HEK293 (cell line): ENCODE measurements around the gene STK11.
A peak's percentile ranks its signal among the peaks of the same experiment; 100 is the strongest.

ENCODE experiments used
- AEBP2 ChIP-seq: fragments of 450-650 bp; formaldehyde crosslinking; IDR thresholded peaks from 2 replicates; pipeline ENCODE4 v1.5.1; 2016; ENCODE audit warnings: missing biosample characterization, missing genetic modification characterization, borderline replicate concordance
- GLIS2 ChIP-seq: fragments of 450-650 bp; formaldehyde crosslinking; IDR thresholded peaks from 2 replicates; pipeline ENCODE4 v1.5.1; 2016; ENCODE audit warnings: missing biosample characterization, missing genetic modification characterization
- HOXA7 ChIP-seq: sonication (generic); formaldehyde crosslinking; IDR thresholded peaks from 2 replicates; pipeline ENCODE4 v1.8.1; 2022; ENCODE audit warnings: missing genetic modification reagents, borderline replicate concordance
- IKZF3 ChIP-seq: fragments of 450-650 bp; IDR thresholded peaks from 2 replicates; pipeline ENCODE4 v1.5.0; 2018; ENCODE audit warnings: missing biosample characterization, mild to moderate bottlenecking, missing genetic modification characterization, moderate library complexity
- KLF10 ChIP-seq: fragments of 450-650 bp; IDR thresholded peaks from 2 replicates; pipeline ENCODE4 v1.5.1; 2018; ENCODE audit warnings: missing biosample characterization, mild to moderate bottlenecking, missing genetic modification characterization
- KLF16 ChIP-seq: fragments of 450-650 bp; formaldehyde crosslinking; IDR thresholded peaks from 2 replicates; pipeline ENCODE4 v1.5.1; 2017; ENCODE audit warnings: missing biosample characterization, missing genetic modification characterization
- PRDM6 ChIP-seq: fragments of 450-650 bp; formaldehyde crosslinking; IDR thresholded peaks from 2 replicates; pipeline ENCODE4 v1.5.1; 2017; ENCODE audit warnings: missing biosample characterization, missing genetic modification characterization
- SCRT2 ChIP-seq: fragments of 450-650 bp; formaldehyde crosslinking; IDR thresholded peaks from 2 replicates; pipeline ENCODE4 v1.5.1; 2016; ENCODE audit warnings: missing biosample characterization, missing genetic modification characterization
- TCF7L2 ChIP-seq: IDR thresholded peaks from 2 replicates; pipeline ENCODE4 v1.6.1; 2011; ENCODE audit warnings: low read depth, mild to moderate bottlenecking, inconsistent platforms, low read length, moderate library complexity, borderline replicate concordance
- ZFP69B ChIP-seq: fragments of 450-650 bp; formaldehyde crosslinking; IDR thresholded peaks from 2 replicates; pipeline ENCODE4 v1.5.1; 2016; ENCODE audit warnings: missing biosample characterization, missing genetic modification characterization
- ZNF114 ChIP-seq: fragments of 450-650 bp; formaldehyde crosslinking; IDR thresholded peaks from 2 replicates; pipeline ENCODE4 v1.5.0; 2017; ENCODE audit warnings: missing biosample characterization, missing genetic modification characterization
- ZNF146 ChIP-seq: fragments of 450-650 bp; formaldehyde crosslinking; IDR thresholded peaks from 2 replicates; pipeline ENCODE4 v1.5.1; 2016; ENCODE audit warnings: missing biosample characterization, missing genetic modification characterization
- ZNF169 ChIP-seq: fragments of 450-650 bp; formaldehyde crosslinking; IDR thresholded peaks from 2 replicates; pipeline ENCODE4 v1.5.1; 2016; ENCODE audit warnings: missing biosample characterization, missing genetic modification characterization
- ZNF19 ChIP-seq: fragments of 450-650 bp; formaldehyde crosslinking; IDR thresholded peaks from 2 replicates; pipeline ENCODE4; 2016; ENCODE audit warnings: missing biosample characterization, missing genetic modification characterization, low read depth
- ZNF221 ChIP-seq: fragments of 450-650 bp; formaldehyde crosslinking; IDR thresholded peaks from 2 replicates; pipeline ENCODE4 v1.5.1; 2017; ENCODE audit warnings: missing biosample characterization, missing genetic modification characterization, borderline replicate concordance
- ZNF292 ChIP-seq: fragments of 450-650 bp; formaldehyde crosslinking; IDR thresholded peaks from 2 replicates; pipeline ENCODE4 v1.5.1; 2016; ENCODE audit warnings: low read depth, missing biosample characterization, missing genetic modification characterization, borderline replicate concordance
- ZNF324 ChIP-seq: fragments of 450-650 bp; formaldehyde crosslinking; IDR thresholded peaks from 2 replicates; pipeline ENCODE4 v1.5.1; 2016; ENCODE audit warnings: missing biosample characterization, missing genetic modification characterization
- ZNF341 ChIP-seq: fragments of 450-650 bp; formaldehyde crosslinking; IDR thresholded peaks from 2 replicates; pipeline ENCODE4; 2016; ENCODE audit warnings: low read depth, missing biosample characterization, missing genetic modification characterization
- ZNF48 ChIP-seq: fragments of 450-650 bp; formaldehyde crosslinking; IDR thresholded peaks from 2 replicates; pipeline ENCODE4 v1.5.1; 2016; ENCODE audit warnings: missing biosample characterization, missing genetic modification characterization
- ZNF510 ChIP-seq: fragments of 450-650 bp; formaldehyde crosslinking; IDR thresholded peaks from 2 replicates; pipeline ENCODE4 v1.5.1; 2018; ENCODE audit warnings: mild to moderate bottlenecking, missing genetic modification characterization, missing biosample characterization; ENCODE audit not compliant: insufficient replicate concordance
- ZNF571 ChIP-seq: fragments of 450-650 bp; formaldehyde crosslinking; IDR thresholded peaks from 2 replicates; pipeline ENCODE4 v1.5.0; 2017; ENCODE audit warnings: missing biosample characterization, missing genetic modification characterization
- ZNF585B ChIP-seq: fragments of 450-650 bp; formaldehyde crosslinking; IDR thresholded peaks from 2 replicates; pipeline ENCODE4 v1.5.1; 2016; ENCODE audit warnings: missing biosample characterization, missing genetic modification characterization
- ZNF600 ChIP-seq: fragments of 450-650 bp; formaldehyde crosslinking; IDR thresholded peaks from 2 replicates; pipeline ENCODE4 v1.5.1; 2016; ENCODE audit warnings: missing biosample characterization, missing genetic modification characterization
- ZNF610 ChIP-seq: fragments of 450-650 bp; formaldehyde crosslinking; IDR thresholded peaks from 2 replicates; pipeline ENCODE4 v1.5.1; 2016; ENCODE audit warnings: missing biosample characterization, missing genetic modification characterization, borderline replicate concordance
- ZNF658 ChIP-seq: fragments of 450-650 bp; formaldehyde crosslinking; IDR thresholded peaks from 2 replicates; pipeline ENCODE4; 2016; ENCODE audit warnings: missing biosample characterization, missing genetic modification characterization
- ZNF664 ChIP-seq: fragments of 450-650 bp; formaldehyde crosslinking; IDR thresholded peaks from 2 replicates; pipeline ENCODE4 v1.5.1; 2016; ENCODE audit warnings: missing biosample characterization, missing genetic modification characterization
- ZNF777 ChIP-seq: fragments of 450-650 bp; formaldehyde crosslinking; IDR thresholded peaks from 2 replicates; pipeline ENCODE4 v1.5.1; 2017; ENCODE audit warnings: missing biosample characterization, missing genetic modification characterization, borderline replicate concordance
- ZSCAN16 ChIP-seq: fragments of 450-650 bp; formaldehyde crosslinking; IDR thresholded peaks from 2 replicates; pipeline ENCODE4 v1.5.1; 2016; ENCODE audit warnings: missing biosample characterization, missing genetic modification characterization
- TF ChIP-seq, protein P1 (sequence below): fragments of 450-650 bp; formaldehyde crosslinking; IDR thresholded peaks from 2 replicates; pipeline ENCODE4 v1.5.1; 2016; ENCODE audit warnings: missing biosample characterization, missing genetic modification characterization
- TF ChIP-seq, protein P2 (sequence below): fragments of 450-650 bp; formaldehyde crosslinking; IDR thresholded peaks from 2 replicates; pipeline ENCODE4 v1.5.1; 2016; ENCODE audit warnings: missing biosample characterization, missing genetic modification characterization
- TF ChIP-seq, protein P3 (sequence below): fragments of 450-650 bp; formaldehyde crosslinking; IDR thresholded peaks from 2 replicates; pipeline ENCODE4; 2016; ENCODE audit warnings: missing biosample characterization, missing genetic modification characterization
- TF ChIP-seq, protein P4 (sequence below): fragments of 450-650 bp; formaldehyde crosslinking; IDR thresholded peaks from 2 replicates; pipeline ENCODE4 v1.5.1; 2016; ENCODE audit warnings: missing biosample characterization, missing genetic modification characterization

Gene STK11

GRCh38 chr19:1226522-1227303 is 21.1 kb downstream of the STK11 start (continued):
- TF ChIP-seq KLF10 (tag by site-specific recombination) = no peak
- no peak for TF ChIP-seq KLF16
- TF ChIP-seq ZSCAN16 = no peak
- no peak for TF ChIP-seq ZNF146 (tag by site-specific recombination)
- TF ChIP-seq GLIS2 (tag by site-specific recombination) = 0 out of 2 replicates have a peak, but pooled peaks have one; percentile 3
- no peak for TF ChIP-seq PRDM6
- no peak for TF ChIP-seq ZNF221 (tag by site-specific recombination)
- no peak for TF ChIP-seq ZNF664 (tag by site-specific recombination)
- no peak for TF ChIP-seq ZNF585B
- TF ChIP-seq SCRT2 (tag by site-specific recombination) = no peak
- no peak for TF ChIP-seq ZFP69B (tag by site-specific recombination)
- TF ChIP-seq ZNF510 (tag by site-specific recombination) = no peak
- no peak for TF ChIP-seq TCF7L2
- TF ChIP-seq ZNF292 (tag by site-specific recombination) = no peak
- no peak for TF ChIP-seq ZNF324 (tag by site-specific recombination)
- TF ChIP-seq, protein P1, sequence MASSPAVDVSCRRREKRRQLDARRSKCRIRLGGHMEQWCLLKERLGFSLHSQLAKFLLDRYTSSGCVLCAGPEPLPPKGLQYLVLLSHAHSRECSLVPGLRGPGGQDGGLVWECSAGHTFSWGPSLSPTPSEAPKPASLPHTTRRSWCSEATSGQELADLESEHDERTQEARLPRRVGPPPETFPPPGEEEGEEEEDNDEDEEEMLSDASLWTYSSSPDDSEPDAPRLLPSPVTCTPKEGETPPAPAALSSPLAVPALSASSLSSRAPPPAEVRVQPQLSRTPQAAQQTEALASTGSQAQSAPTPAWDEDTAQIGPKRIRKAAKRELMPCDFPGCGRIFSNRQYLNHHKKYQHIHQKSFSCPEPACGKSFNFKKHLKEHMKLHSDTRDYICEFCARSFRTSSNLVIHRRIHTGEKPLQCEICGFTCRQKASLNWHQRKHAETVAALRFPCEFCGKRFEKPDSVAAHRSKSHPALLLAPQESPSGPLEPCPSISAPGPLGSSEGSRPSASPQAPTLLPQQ (tag by site-specific recombination) = no peak
- no peak for TF ChIP-seq ZNF48
- no peak for TF ChIP-seq ZNF169 (tag by site-specific recombination)
- TF ChIP-seq ZNF19 (tag by site-specific recombination) = no peak
- no peak for TF ChIP-seq ZNF658 (tag by site-specific recombination)
- TF ChIP-seq, protein P2, sequence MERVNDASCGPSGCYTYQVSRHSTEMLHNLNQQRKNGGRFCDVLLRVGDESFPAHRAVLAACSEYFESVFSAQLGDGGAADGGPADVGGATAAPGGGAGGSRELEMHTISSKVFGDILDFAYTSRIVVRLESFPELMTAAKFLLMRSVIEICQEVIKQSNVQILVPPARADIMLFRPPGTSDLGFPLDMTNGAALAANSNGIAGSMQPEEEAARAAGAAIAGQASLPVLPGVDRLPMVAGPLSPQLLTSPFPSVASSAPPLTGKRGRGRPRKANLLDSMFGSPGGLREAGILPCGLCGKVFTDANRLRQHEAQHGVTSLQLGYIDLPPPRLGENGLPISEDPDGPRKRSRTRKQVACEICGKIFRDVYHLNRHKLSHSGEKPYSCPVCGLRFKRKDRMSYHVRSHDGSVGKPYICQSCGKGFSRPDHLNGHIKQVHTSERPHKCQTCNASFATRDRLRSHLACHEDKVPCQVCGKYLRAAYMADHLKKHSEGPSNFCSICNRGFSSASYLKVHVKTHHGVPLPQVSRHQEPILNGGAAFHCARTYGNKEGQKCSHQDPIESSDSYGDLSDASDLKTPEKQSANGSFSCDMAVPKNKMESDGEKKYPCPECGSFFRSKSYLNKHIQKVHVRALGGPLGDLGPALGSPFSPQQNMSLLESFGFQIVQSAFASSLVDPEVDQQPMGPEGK (tag by site-specific recombination) = no peak; the same call in 1 of the 2 replicates
- TF ChIP-seq AEBP2 (tag by site-specific recombination) = no peak
- TF ChIP-seq ZNF610 (tag by site-specific recombination) = no peak
- no peak for TF ChIP-seq ZNF777 (tag by site-specific recombination)
- TF ChIP-seq HOXA7 (CRISPR knock-in tag) = no peak
- no peak for TF ChIP-seq ZNF114 (tag by site-specific recombination)
- no peak for TF ChIP-seq ZNF341
- TF ChIP-seq IKZF3 (tag by site-specific recombination) = no peak
- TF ChIP-seq ZNF600 (tag by site-specific recombination) = 0 out of 2 replicates have a peak, but pooled peaks have one; percentile 21
- TF ChIP-seq ZNF571 (tag by site-specific recombination) = no peak
- TF ChIP-seq, protein P3, sequence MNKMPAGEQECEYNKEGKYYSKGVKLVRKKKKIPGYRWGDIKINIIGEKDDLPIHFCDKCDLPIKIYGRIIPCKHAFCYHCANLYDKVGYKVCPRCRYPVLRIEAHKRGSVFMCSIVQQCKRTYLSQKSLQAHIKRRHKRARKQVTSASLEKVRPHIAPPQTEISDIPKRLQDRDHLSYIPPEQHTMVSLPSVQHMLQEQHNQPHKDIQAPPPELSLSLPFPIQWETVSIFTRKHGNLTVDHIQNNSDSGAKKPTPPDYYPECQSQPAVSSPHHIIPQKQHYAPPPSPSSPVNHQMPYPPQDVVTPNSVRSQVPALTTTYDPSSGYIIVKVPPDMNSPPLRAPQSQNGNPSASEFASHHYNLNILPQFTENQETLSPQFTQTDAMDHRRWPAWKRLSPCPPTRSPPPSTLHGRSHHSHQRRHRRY (tag by site-specific recombination) = no peak
- TF ChIP-seq, protein P4, sequence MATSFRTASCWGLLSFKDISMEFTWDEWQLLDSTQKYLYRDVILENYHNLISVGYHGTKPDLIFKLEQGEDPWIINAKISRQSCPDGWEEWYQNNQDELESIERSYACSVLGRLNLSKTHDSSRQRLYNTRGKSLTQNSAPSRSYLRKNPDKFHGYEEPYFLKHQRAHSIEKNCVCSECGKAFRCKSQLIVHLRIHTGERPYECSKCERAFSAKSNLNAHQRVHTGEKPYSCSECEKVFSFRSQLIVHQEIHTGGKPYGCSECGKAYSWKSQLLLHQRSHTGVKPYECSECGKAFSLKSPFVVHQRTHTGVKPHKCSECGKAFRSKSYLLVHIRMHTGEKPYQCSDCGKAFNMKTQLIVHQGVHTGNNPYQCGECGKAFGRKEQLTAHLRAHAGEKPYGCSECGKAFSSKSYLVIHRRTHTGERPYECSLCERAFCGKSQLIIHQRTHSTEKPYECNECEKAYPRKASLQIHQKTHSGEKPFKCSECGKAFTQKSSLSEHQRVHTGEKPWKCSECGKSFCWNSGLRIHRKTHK = no peak
